HG03175 (cell line): ENCODE data around the gene ZNF286A.
"Not testable (repeated sequence)": the region's sequence is repeated elsewhere in the genome, so short reads cannot be mapped to it uniquely, and the experiment has no call there.

Experiments
- ATAC-seq: cut with Tn5 transposase; IDR thresholded peaks from one replicate; pipeline ENCODE4 v1.9.1; 2021; ENCODE audit warnings: mild to moderate bottlenecking, moderate library complexity; ENCODE audit not compliant: unreplicated experiment

Gene ZNF286A

GRCh38 chr17:15698967-15699366 lies 585 bp upstream of the ZNF286A start:
- ATAC-seq = not testable (repeated sequence)

DNA sequence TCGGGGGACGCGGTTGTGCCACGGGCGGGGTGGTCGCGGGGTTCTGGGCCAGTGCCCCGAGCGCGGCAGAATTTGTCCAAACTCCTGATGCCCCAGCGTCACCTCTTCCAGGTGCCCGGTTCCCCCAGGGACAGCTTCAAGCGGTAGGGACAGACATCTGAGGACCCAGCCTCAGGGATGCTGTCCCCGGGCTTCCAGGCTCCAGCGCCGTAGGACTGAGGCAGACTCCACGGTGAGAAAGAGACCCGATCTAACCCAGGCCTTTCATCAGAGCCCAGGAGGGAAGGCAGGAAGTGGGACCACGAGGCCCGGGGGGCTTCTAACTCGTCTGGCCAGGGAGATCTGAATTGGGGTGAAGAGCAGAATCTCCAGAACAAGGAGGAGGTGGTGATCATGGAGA lies 385 bp downstream of the ZNF286A start:
- ATAC-seq = not testable (repeated sequence)

GRCh38 chr17:15704239-15704638 lies 4.7 kb downstream of the ZNF286A start:
- not testable (repeated sequence) for ATAC-seq

- not testable (repeated sequence) for ATAC-seq
Measured at GRCh38 chr17:15704813-15705212, 5.3 kb downstream of the ZNF286A start.

DNA sequence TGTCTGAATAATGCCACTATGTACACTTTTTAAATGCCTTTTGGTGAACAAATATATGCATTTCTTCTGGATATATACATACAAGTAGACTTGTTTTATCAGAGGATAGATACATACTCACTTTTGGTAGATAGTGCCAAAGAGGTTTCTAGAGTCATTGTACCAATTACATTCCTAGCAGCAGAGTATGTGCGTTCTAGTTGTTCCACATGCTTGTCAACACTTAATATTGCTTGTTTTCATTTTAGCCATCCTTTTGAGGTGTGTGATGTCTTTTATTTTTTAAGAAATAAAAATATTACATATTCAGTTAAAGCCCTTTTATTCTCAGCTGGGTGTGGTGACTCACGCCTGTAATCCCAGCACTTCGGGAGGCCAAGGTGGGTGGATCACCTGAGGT lies 9.3 kb downstream of the ZNF286A start:
- not testable (repeated sequence) for ATAC-seq

- ATAC-seq = not testable (repeated sequence)
Measured at GRCh38 chr17:15716601-15717563, 17.3 kb downstream of the ZNF286A start.

DNA sequence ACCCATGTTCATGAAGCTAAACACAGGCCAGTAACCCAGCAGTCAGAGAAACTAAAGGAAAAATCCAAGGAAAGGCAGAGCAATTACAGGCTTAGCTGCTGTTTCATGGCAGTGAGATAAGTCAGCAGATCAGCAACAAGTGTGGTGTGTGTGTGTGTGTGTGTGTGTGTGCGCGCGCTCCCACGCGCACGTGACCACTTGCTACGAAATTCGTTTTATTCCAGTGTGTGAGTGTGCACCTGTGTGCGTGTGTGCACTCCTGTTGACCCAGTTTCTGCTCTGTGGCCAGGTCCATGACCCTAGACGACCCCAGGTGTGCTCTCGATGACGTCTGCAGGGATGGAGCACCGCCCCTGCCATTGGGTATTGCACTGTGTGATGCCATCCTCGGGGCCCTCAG lies 31.0 kb downstream of the ZNF286A start:
- not testable (repeated sequence) for ATAC-seq

DNA sequence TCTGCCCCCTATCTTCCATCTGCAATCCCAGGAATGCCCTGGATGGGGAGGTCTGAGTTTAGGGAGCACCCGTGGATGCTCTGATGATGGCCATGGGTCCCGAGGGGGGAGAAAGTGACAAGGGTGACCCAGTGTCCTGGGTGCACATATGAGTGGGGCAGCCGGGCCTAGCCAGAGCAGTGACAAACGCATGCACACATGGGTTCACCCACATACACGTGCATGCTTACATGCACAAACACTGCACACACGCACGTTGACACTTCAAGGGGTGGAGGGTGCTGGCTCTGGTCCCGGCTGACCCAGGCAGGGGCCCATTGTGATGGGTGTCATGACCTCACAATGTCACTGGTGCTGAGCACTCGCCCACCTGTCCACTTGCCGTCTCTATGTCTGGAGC lies 32.3 kb downstream of the ZNF286A start, which contains the start of gene TBC1D26:
Gene TBC1D26 (plus strand): TSS at position 384 of the 400 bp plus-strand sequence. CDS start 3,066 bp downstream, outside the sequence.
- ATAC-seq = not testable (repeated sequence)

- not testable (repeated sequence) for ATAC-seq
Measured at GRCh38 chr17:15733174-15733789, 33.7 kb downstream of the ZNF286A start.

DNA sequence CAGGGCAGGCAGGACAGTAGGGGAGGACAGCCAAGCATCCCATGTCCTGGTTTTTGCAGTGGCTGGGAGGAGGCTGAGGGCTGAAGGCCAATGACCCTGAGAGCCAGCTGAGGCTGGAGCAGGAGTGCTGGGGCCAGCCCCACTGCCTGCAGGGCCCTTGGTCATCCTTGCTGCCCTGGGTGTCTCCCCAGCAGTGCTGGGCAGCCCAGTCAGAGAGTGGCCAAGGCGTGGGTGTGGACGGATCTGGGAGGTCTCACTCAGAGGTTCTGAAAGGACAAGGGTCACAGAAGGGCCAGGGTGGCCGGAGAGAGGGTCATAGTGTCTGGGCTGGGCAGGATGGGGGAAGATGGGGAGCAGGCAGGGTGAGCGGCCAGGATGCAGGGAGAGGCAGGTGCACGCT lies 37.0 kb downstream of the ZNF286A start:
- ATAC-seq = not testable (repeated sequence)

- no peak for ATAC-seq
Measured at GRCh38 chr17:15738066-15738465, 38.5 kb downstream of the ZNF286A start.

DNA sequence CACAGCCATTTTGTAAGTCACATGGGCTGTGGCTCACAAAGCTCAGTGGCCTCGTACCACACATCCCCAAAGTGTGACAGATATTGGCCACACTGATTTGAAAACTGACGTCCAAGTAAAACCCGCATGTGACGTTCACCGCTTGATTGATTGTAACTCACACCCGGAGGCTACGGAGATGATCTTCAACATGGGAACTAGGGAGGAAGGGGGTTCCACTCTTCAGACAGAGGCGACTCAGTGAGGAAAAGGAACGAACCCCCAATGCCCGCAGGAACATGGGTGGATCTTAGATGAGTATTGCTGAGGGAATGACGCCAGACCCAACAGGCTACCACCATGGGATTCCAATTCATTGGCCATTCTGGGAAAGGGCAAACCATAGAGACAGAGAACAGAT lies 39.7 kb downstream of the ZNF286A start:
- not testable (repeated sequence) for ATAC-seq

DNA sequence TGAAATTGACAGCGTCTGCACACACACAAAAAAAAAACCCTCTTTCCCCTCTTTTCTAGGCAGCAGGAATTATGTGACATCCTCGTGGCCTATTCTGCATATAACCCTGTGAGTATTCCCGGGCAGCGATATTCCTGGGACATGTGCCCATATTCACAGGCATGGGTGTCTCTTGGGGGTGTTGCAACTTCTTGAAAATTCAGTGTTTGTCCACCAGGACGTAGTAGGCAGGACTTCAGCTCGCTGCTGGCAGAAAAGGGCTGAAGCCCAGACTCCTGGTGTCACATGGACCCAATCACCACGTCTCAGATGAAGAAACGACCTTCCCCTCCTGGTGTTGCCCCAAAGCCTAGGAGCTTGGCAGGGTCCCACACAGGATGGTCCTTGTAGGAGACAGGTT lies 40.5 kb downstream of the ZNF286A start:
- ATAC-seq = not testable (repeated sequence)

GRCh38 chr17:15740570-15741120 lies 41.1 kb downstream of the ZNF286A start:
- no peak for ATAC-seq

GRCh38 chr17:15741624-15742023 lies 42.1 kb downstream of the ZNF286A start:
- no peak for ATAC-seq

- no peak for ATAC-seq
Measured at GRCh38 chr17:15742051-15742795, 42.7 kb downstream of the ZNF286A start.

DNA sequence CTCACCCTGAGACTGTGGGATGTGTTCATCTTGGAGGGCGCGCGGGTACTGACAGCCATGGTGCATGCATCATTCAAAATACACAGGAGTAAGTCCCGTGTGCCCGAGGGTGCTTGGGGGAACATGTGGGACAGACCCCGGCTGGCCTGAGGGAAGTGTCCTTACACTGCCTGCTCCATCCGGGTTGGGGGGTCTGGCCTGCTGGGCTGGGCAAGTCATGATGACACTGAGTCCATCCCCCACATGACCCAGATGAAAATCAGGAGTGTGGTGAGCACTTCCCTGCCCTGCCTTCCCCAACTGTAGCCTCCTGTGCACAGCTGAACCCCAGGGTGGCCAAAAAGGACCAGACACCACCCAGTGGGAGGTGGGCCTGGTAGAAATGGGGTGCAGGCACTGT lies 43.4 kb downstream of the ZNF286A start:
- ATAC-seq = no peak

- ATAC-seq = no peak
Measured at GRCh38 chr17:15744074-15744676, 44.6 kb downstream of the ZNF286A start.

GRCh38 chr17:15744885-15745284 lies 45.3 kb downstream of the ZNF286A start:
- ATAC-seq = no peak

GRCh38 chr17:15749403-15749802 lies 49.9 kb downstream of the ZNF286A start:
- ATAC-seq = not testable (repeated sequence)
